Measurements from ENCODE around the gene KCNT2. TPM values are rescaled to one million over a fixed set of nuclear protein-coding genes. Genes with fewer than 3 reads are reported as not detected.

KCNT2 gene
- total and polyA plus RNA-seq, 9 of the 15 experiments (the other 6 are each of a cell fraction or from before 2014, with no cell fraction given), result 0.13 to 0.73 (median 0.28) TPM

DNA sequence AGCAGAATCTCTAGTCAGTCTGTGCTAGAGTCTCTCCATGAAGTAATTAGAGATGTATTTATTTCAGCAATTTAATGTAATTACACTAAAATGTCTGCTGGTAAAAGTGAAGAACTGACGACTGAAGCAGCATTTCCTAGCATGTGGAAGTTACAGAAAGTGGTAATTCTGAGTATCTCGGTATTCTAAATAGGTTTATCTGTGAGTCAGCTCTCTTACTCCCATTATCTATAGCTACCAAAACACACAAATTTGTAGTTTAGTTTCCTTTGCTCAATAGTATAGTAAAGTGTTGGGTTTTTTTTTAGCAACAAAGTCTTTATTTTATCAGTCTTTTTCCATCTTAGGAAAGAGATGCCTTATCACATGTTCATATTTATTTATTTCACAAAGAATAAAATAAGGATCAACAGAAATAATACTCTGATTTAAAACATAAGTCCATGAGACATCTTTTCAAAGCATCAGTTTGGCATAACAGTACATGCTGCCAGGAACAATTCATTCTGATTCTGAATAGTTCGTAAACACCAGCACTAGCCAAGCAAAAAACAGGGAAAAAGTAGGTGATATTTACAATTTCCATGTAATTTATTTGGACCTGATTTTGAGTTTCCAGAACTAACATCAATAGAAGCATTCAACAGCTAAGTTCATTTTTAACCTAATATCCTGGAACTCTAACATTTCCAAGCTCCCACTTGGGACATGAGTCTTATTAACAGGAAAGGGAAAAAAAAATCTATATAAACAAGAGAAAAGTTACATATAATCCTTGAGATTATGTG, 76.3 kb downstream of the KCNT2 start (continued):
- TF ChIP-seq, protein P1, sequence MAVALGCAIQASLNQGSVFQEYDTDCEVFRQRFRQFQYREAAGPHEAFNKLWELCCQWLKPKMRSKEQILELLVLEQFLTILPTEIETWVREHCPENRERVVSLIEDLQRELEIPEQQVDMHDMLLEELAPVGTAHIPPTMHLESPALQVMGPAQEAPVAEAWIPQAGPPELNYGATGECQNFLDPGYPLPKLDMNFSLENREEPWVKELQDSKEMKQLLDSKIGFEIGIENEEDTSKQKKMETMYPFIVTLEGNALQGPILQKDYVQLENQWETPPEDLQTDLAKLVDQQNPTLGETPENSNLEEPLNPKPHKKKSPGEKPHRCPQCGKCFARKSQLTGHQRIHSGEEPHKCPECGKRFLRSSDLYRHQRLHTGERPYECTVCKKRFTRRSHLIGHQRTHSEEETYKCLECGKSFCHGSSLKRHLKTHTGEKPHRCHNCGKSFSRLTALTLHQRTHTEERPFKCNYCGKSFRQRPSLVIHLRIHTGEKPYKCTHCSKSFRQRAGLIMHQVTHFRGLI (CRISPR knock-in tag; IDR thresholded peaks at IDR 0.05), result no peak
- TF ChIP-seq FOXJ3 (CRISPR knock-in tag; IDR thresholded peaks at IDR 0.05) (no peak), NCOA4 (IDR thresholded peaks at IDR 0.05; ENCODE audit: partially characterized antibody) (no peak), PCBP1 (IDR thresholded peaks at IDR 0.05; ENCODE audit: low read depth, low read length, poor library complexity, severe bottlenecking) (no peak), ELF1 (tag; IDR thresholded peaks at IDR 0.05) (no peak), ZNF780A (CRISPR knock-in tag; IDR thresholded peaks at IDR 0.05) (no peak), NCOA2 (IDR thresholded peaks at IDR 0.05; ENCODE audit: partially characterized antibody in 2 of 2) (no peak), PHF21A (IDR thresholded peaks at IDR 0.05; ENCODE audit: borderline replicate concordance, low read depth) (no peak), CHD2 (IDR thresholded peaks at IDR 0.05; ENCODE audit: low read depth, low read length) (no peak), BMI1 (IDR thresholded peaks at IDR 0.05; ENCODE audit: low read length) (no peak)
- TF ChIP-seq, protein P2, sequence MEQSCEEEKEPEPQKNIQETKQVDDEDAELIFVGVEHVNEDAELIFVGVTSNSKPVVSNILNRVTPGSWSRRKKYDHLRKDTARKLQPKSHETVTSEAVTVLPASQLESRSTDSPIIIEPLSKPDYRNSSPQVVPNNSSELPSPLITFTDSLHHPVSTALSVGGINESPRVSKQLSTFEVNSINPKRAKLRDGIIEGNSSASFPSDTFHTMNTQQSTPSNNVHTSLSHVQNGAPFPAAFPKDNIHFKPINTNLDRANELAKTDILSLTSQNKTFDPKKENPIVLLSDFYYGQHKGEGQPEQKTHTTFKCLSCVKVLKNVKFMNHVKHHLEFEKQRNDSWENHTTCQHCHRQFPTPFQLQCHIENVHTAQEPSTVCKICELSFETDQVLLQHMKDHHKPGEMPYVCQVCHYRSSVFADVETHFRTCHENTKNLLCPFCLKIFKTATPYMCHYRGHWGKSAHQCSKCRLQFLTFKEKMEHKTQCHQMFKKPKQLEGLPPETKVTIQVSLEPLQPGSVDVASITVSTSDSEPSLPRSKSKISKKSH (CRISPR knock-in tag; IDR thresholded peaks at IDR 0.05), result no peak
- TF ChIP-seq, protein P3, sequence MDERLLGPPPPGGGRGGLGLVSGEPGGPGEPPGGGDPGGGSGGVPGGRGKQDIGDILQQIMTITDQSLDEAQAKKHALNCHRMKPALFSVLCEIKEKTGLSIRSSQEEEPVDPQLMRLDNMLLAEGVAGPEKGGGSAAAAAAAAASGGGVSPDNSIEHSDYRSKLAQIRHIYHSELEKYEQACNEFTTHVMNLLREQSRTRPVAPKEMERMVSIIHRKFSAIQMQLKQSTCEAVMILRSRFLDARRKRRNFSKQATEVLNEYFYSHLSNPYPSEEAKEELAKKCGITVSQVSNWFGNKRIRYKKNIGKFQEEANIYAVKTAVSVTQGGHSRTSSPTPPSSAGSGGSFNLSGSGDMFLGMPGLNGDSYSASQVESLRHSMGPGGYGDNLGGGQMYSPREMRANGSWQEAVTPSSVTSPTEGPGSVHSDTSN (CRISPR knock-in tag; IDR thresholded peaks at IDR 0.05; ENCODE audit: low read depth), result no peak
- TF ChIP-seq, protein P3 (tag; conservative IDR thresholded peaks at IDR 0.05; ENCODE audit: low read depth), result no peak
- TF ChIP-seq, protein P4, sequence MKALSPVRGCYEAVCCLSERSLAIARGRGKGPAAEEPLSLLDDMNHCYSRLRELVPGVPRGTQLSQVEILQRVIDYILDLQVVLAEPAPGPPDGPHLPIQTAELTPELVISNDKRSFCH (CRISPR knock-in tag; IDR thresholded peaks at IDR 0.05), result no peak
- TF ChIP-seq, protein P4 (tag; IDR thresholded peaks at IDR 0.05), result no peak
- TF ChIP-seq, protein P5, sequence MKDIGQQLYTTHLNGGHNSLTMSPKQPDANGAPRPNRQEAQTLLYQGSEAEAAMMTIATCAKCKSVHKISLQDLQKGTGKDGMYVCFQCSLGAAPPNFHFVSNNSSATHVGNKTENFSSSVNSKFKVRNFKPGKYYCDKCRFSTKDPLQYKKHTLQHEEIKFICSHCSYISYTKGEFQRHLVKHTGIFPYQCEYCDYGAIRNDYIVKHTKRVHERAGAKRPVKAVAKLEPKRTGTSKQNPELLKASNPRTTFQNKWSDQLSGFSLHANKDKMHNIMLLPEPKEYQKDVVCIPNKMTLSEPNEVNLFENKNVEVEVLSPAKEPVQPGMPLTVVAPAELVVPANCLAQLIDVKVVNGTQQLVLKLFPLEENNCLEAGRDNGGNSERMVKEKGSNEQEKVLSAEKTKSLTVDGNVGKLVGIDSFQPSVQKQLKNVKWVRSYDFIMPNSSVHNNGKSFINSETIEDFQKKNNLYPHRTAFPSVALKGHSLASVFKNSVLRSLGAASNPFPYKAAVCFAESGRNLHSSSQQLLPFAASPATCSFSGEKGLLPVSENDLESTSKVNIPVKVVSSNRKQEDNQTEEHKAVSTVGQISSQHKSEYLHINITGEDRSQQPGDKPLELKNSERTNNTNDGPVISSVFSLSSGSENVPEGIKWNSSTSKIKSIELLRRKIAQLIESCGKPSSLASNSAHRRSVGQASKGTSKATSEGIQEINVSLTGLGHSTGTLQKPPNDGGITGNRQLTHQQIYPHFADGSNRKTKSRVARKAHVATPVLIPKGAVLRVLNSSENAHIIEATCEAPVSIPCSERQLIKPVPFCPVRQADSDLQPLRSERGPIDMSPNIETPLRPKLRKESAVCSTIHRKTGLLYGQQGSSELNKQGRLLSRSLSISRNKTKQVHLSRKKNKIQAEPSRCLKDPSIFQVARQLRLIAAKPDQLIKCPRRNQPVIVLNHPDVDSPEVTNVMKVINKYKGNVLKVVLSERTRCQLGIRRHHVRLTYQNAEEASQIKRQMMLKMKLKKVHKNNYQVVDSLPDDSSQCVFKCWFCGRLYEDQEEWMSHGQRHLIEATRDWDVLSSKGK (CRISPR knock-in tag; IDR thresholded peaks at IDR 0.05), result no peak
